ENCODE data around the gene PAGR1. TPM values are rescaled to one million over a fixed set of nuclear protein-coding genes. Genes with fewer than 3 reads are reported as not detected.

The PAGR1 gene
- total RNA-seq, 1 donor from 2014 or later, result 29.1 TPM

GRCh38 chr16:29804020-29804419 is 11.9 kb upstream of the PAGR1 start:
- no peak for TF ChIP-seq CTCF (IDR thresholded peaks at IDR 0.05)
- H3K4me1 Mint-ChIP-seq (ENCODE audit: unreplicated experiment), result peaks cover 25% of the 10 kb centered on the region
- no peaks in the 10 kb centered on the region for H3K36me3 Mint-ChIP-seq (ENCODE audit: unreplicated experiment)
- H3K27ac Mint-ChIP-seq (ENCODE audit: unreplicated experiment), result peak overlapping the region; percentile 100
- H3K27me3 Mint-ChIP-seq (ENCODE audit: unreplicated experiment), result no peaks in the 10 kb centered on the region
- H3K4me3 Mint-ChIP-seq (ENCODE audit: unreplicated experiment), result peak overlapping the region; percentile 100
- no peaks in the 10 kb centered on the region for H3K9me3 Mint-ChIP-seq (ENCODE audit: unreplicated experiment)
- DNase-seq (ENCODE audit: extremely low spot score, unreplicated experiment), result no peak

GRCh38 chr16:29804455-29805231 is 11.3 kb upstream of the PAGR1 start:
- TF ChIP-seq CTCF (IDR thresholded peaks at IDR 0.05), result no peak
- Mint-ChIP-seq H3K27me3 (ENCODE audit: unreplicated experiment) (no peaks in the 10 kb centered on the region), H3K4me1 (ENCODE audit: unreplicated experiment) (peaks cover 27% of the 10 kb centered on the region), H3K9me3 (ENCODE audit: unreplicated experiment) (no peaks in the 10 kb centered on the region), H3K4me3 (ENCODE audit: unreplicated experiment) (peak overlapping the region; percentile 100), H3K27ac (ENCODE audit: unreplicated experiment) (peak overlapping the region; percentile 100), H3K36me3 (ENCODE audit: unreplicated experiment) (no peaks in the 10 kb centered on the region)
- DNase-seq (ENCODE audit: extremely low spot score, unreplicated experiment), result no peak

DNA sequence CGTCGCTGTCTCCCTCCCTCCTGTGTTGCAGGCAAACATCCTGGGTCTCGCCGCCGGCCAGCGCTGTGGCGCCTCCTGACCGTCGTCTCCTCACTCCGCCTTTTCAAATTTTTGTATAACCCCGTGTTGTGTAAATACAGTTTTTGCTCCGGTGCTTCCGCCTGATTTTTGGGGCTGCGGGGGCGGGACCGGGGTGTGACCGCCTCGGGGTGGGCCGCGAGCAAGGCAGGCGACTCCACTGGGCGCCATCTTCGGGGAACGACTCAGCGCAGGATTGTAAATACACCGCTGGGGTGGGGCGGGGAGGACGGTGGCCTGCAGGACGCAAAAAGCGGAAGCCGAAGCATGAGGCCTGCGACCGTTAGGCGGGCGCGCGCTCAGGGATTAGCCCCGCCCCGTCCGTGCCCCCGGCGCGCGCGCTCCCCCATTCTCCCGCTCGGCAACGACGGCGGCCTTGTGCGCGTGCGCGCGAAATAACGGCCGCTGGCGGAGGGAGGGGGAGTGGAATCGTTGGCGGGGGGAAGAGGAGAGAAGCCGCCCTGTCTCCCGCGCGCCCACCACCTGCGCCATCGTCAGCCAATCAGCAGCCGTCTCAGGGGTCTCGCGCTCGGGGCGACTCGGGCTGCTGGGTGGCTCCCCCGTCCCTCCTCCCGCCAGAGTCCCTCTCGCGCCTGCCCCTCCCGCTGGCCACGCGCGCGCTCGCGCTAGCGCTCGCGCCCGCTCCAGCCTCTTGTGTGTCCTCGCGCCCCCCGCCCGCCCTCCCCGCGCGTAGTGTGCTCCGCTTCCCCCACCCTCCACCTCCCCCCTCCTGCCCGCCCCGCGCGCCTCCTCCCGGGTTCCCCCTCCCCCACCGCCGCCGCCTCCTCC is 10.5 kb upstream of the PAGR1 start:
- peak overlapping the region; percentile 100 for H3K4me3 Mint-ChIP-seq (ENCODE audit: unreplicated experiment)
- no peak for TF ChIP-seq CTCF (IDR thresholded peaks at IDR 0.05)
- peaks cover 2% of the 10 kb centered on the region for H3K36me3 Mint-ChIP-seq (ENCODE audit: unreplicated experiment)
- DNase-seq (ENCODE audit: extremely low spot score, unreplicated experiment), result peak; percentile 99
- H3K9me3 Mint-ChIP-seq (ENCODE audit: unreplicated experiment), result no peaks in the 10 kb centered on the region
- H3K27me3 Mint-ChIP-seq (ENCODE audit: unreplicated experiment), result no peaks in the 10 kb centered on the region
- peak overlapping the region; percentile 100 for H3K27ac Mint-ChIP-seq (ENCODE audit: unreplicated experiment)
- peaks cover 35% of the 10 kb centered on the region for H3K4me1 Mint-ChIP-seq (ENCODE audit: unreplicated experiment)

GRCh38 chr16:29806099-29806579 is 9.8 kb upstream of the PAGR1 start, which contains the start of gene MAZ:
MAZ (plus strand) TSS chr16:29806529; CDS start chr16:29806702, 173 bp downstream.
- Mint-ChIP-seq H3K27ac (ENCODE audit: unreplicated experiment) (peak within 1 kb of the TSS; percentile 100), H3K4me1 (ENCODE audit: unreplicated experiment) (peaks cover 42% of the 10 kb centered on the region), H3K9me3 (ENCODE audit: unreplicated experiment) (no peaks in the 10 kb centered on the region), H3K4me3 (ENCODE audit: unreplicated experiment) (peak within 1 kb of the TSS; percentile 100), H3K36me3 (ENCODE audit: unreplicated experiment) (peaks cover 4% of the 10 kb centered on the region), H3K27me3 (ENCODE audit: unreplicated experiment) (no peaks in the 10 kb centered on the region)
- TF ChIP-seq CTCF (IDR thresholded peaks at IDR 0.05), result no peak
- DNase-seq (ENCODE audit: extremely low spot score, unreplicated experiment), result no peak

Measured in osteocyte (in vitro differentiated cells).